NCI-H748 (cell line): ENCODE data around the gene PIP4K2A.

Experiments used
- DNase-seq: peaks from one replicate; lab custom pipeline; 2025; ENCODE audit not compliant: unreplicated experiment; lab: John Stamatoyannopoulos, UW

The PIP4K2A gene

GRCh38 chr10:22560096-22560912 is 154.1 kb downstream of the PIP4K2A start:
- DNase-seq: peak; percentile 82

GRCh38 chr10:22557321-22557720 is 157.1 kb downstream of the PIP4K2A start:
- DNase-seq: no peak

- no peak for DNase-seq
Measured at GRCh38 chr10:22556774-22557173, 157.6 kb downstream of the PIP4K2A start.

GRCh38 chr10:22554461-22555182 is 159.8 kb downstream of the PIP4K2A start:
- DNase-seq: peak; percentile 17

- DNase-seq: no peak
Measured at GRCh38 chr10:22553452-22553995, 160.9 kb downstream of the PIP4K2A start.

GRCh38 chr10:22552888-22553378 is 161.4 kb downstream of the PIP4K2A start:
- DNase-seq: no peak

- no peak for DNase-seq
Measured at GRCh38 chr10:22551681-22552365, 162.6 kb downstream of the PIP4K2A start.

- DNase-seq: peak; percentile 36
Measured at GRCh38 chr10:22550732-22551131, 163.6 kb downstream of the PIP4K2A start.

- DNase-seq: no peak
Measured at GRCh38 chr10:22548344-22548743, 166.0 kb downstream of the PIP4K2A start.

- DNase-seq: no peak
Measured at GRCh38 chr10:22545643-22546042, 168.7 kb downstream of the PIP4K2A start.

- DNase-seq: no peak
Measured at GRCh38 chr10:22544325-22545068, 169.9 kb downstream of the PIP4K2A start.

GRCh38 chr10:22542773-22543172 is 171.6 kb downstream of the PIP4K2A start:
- DNase-seq: no peak

GRCh38 chr10:22541900-22542299 is 172.5 kb downstream of the PIP4K2A start:
- DNase-seq: no peak

GRCh38 chr10:22539579-22540298 is 174.6 kb downstream of the PIP4K2A start:
- DNase-seq: no peak

GRCh38 chr10:22537810-22538209 is 176.6 kb downstream of the PIP4K2A start:
- DNase-seq: no peak

- DNase-seq: no peak
Measured at GRCh38 chr10:22536620-22537019, 177.8 kb downstream of the PIP4K2A start.

GRCh38 chr10:22534849-22535604 is 179.4 kb downstream of the PIP4K2A start:
- no peak for DNase-seq

- DNase-seq: no peak
Measured at GRCh38 chr10:22531441-22531840, 182.9 kb downstream of the PIP4K2A start.

- no peak for DNase-seq
Measured at GRCh38 chr10:22531008-22531407, 183.4 kb downstream of the PIP4K2A start.
